WTC11 (cell line): ENCODE measurements around the gene MYL7. TPM values are rescaled to one million over a fixed set of nuclear protein-coding genes. Genes with fewer than 3 reads are reported as not detected.

Experiments
- ATAC-seq: fragments of 200-7000 bp; cut with Tn5 transposase; 2 replicates; pipeline ENCODE4 v1.10.0; 2021; ENCODE audit warnings: mild to moderate bottlenecking, moderate library complexity
- CTCF ChIA-PET: fragments of 300-600 bp; sonication (Branson Sonifier 250); formaldehyde crosslinking; loops from one replicate; lab custom pipeline; 2021; ENCODE audit warnings: antibody characterized with exemption; lab: Charles Lee
- POLR2A ChIA-PET: fragments of 350-600 bp; sonication (Branson Sonifier 250); formaldehyde crosslinking; loops from one replicate; lab custom pipeline; 2021; ENCODE audit warnings: antibody characterized with exemption; lab: Charles Lee
- DNase-seq: peaks from one replicate; pipeline ENCODE4 v3.0.0; 2021; ENCODE audit warnings: low spot score
- H3K27ac Mint-ChIP-seq: 2 replicates; pipeline ENCODE4 v1.8.0; 2021; ENCODE audit warnings: mixed read lengths
- H3K27me3 Mint-ChIP-seq: 2 replicates; pipeline ENCODE4 v1.8.0; 2021; ENCODE audit warnings: low read depth, mild to moderate bottlenecking, moderate library complexity, mixed read lengths
- H3K36me3 Mint-ChIP-seq: 2 replicates; pipeline ENCODE4 v1.8.0; 2021; ENCODE audit warnings: mixed read lengths
- H3K4me1 Mint-ChIP-seq: 2 replicates; pipeline ENCODE4 v1.8.0; 2022; ENCODE audit warnings: mixed read lengths
- H3K4me3 Mint-ChIP-seq: 2 replicates; pipeline ENCODE4 v1.8.0; 2021; ENCODE audit warnings: mild to moderate bottlenecking, moderate library complexity, mixed read lengths
- H3K9me3 Mint-ChIP-seq: 2 replicates; pipeline ENCODE4 v1.8.0; 2021; ENCODE audit warnings: mixed read lengths
- CREB1 ChIP-seq: sonication (generic); formaldehyde crosslinking; IDR thresholded peaks from 2 replicates; pipeline ENCODE4 v1.8.0; 2023; ENCODE audit warnings: mild to moderate bottlenecking, missing genetic modification reagents
- FOXK1 ChIP-seq: sonication (generic); formaldehyde crosslinking; IDR thresholded peaks from 2 replicates; pipeline ENCODE4 v1.8.0; 2022; ENCODE audit warnings: mild to moderate bottlenecking, moderate library complexity, missing genetic modification reagents
- FOXP1 ChIP-seq: sonication (generic); formaldehyde crosslinking; IDR thresholded peaks from 2 replicates; pipeline ENCODE4 v1.8.0; 2022; ENCODE audit warnings: missing genetic modification reagents, mild to moderate bottlenecking, moderate library complexity, borderline replicate concordance
- NFATC4 ChIP-seq: fragments of 250-450 bp; sonication (Bioruptor Pico); IDR thresholded peaks from 2 replicates; pipeline ENCODE4 v1.9.0; 2021; ENCODE audit warnings: mild to moderate bottlenecking
- NFE2L1 ChIP-seq: sonication (generic); formaldehyde crosslinking; IDR thresholded peaks from 2 replicates; pipeline ENCODE4 v1.8.1; 2023; ENCODE audit warnings: missing genetic modification reagents
- NFYB ChIP-seq: sonication (generic); formaldehyde crosslinking; conservative IDR thresholded peaks from 2 replicates; pipeline ENCODE4 v1.8.0; 2022; ENCODE audit warnings: low read depth, missing genetic modification reagents
- RORB ChIP-seq: fragments of 250-450 bp; sonication (Bioruptor Pico); IDR thresholded peaks from 2 replicates; pipeline ENCODE4 v1.9.0; 2021; ENCODE audit warnings: mild to moderate bottlenecking
- ZNF121 ChIP-seq: sonication (generic); formaldehyde crosslinking; IDR thresholded peaks from 2 replicates; pipeline ENCODE4 v1.8.0; 2023; ENCODE audit warnings: missing genetic modification reagents
- total RNA-seq: library from RNA; stranded (reverse); gene quantifications from 3 replicates; pipeline ENCODE4 v1.2.3, GENCODE V29; 2021
- TF ChIP-seq, protein P1 (sequence below): sonication (generic); formaldehyde crosslinking; IDR thresholded peaks from 2 replicates; pipeline ENCODE4 v1.8.1; 2023; ENCODE audit warnings: mild to moderate bottlenecking, missing genetic modification reagents
- TF ChIP-seq, protein P2 (sequence below): fragments of 250-450 bp; sonication (Bioruptor Pico); conservative IDR thresholded peaks from 2 replicates; pipeline ENCODE4 v1.9.0; 2021; ENCODE audit warnings: mild to moderate bottlenecking
- TF ChIP-seq, protein P3 (sequence below): sonication (generic); formaldehyde crosslinking; IDR thresholded peaks from 2 replicates; pipeline ENCODE4 v1.8.1; 2022; ENCODE audit warnings: mild to moderate bottlenecking, moderate library complexity, missing genetic modification reagents
- TF ChIP-seq, protein P4 (sequence below): fragments of 250-450 bp; sonication (Bioruptor Pico); IDR thresholded peaks from 2 replicates; pipeline ENCODE4 v1.9.0; 2021; ENCODE audit warnings: mild to moderate bottlenecking, borderline replicate concordance
- TF ChIP-seq, protein P5 (sequence below): sonication (generic); formaldehyde crosslinking; IDR thresholded peaks from 2 replicates; pipeline ENCODE4 v1.8.1; 2023; ENCODE audit warnings: mild to moderate bottlenecking, missing genetic modification reagents, borderline replicate concordance
- TF ChIP-seq, protein P6 (sequence below): sonication (generic); formaldehyde crosslinking; IDR thresholded peaks from 2 replicates; pipeline ENCODE4 v1.8.0; 2022; ENCODE audit warnings: mild to moderate bottlenecking, missing genetic modification reagents

MYL7 gene
- total RNA-seq, 1 experiment from 2014 or later: 0.90 TPM

DNA sequence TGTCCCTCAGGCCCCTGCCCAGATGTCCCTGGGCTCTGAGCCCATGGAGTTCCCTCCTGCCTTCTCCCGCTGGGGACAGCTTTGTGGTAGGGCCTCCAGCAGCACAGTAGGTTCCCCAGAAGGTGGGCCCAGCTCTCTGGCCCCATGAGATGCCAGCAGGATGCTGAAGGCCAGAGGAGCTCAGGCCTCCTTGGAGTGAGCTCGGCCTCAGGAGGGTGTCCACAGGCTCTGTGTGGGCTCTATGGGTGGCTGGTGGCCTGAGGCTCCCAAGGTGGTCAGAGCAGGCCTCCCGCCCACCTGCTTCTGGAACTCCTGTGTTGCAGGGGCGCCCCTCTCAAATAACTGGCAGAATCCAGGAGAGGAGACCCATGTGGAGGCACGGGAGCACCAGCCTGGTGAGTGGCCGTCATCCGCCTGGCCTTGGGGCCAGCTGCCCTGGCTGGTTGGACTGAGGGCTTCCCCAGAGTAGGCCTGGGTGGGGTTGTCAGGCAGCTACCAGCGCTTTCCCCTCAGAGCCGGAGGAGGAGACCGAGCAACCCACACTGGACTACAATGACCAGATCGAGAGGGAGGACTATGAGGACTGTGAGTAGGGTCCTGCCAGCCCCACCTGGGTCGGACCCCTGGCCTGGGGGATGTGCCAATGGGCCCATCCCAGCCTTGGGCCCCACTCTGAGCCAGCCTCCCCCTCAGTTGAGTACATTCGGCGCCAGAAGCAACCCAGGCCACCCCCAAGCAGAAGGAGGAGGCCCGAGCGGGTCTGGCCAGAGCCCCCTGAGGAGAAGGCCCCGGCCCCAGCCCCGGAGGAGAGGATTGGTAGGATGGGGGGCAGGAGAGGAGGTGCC lies 33.8 kb downstream of the MYL7 start:
- TF ChIP-seq, protein P1, sequence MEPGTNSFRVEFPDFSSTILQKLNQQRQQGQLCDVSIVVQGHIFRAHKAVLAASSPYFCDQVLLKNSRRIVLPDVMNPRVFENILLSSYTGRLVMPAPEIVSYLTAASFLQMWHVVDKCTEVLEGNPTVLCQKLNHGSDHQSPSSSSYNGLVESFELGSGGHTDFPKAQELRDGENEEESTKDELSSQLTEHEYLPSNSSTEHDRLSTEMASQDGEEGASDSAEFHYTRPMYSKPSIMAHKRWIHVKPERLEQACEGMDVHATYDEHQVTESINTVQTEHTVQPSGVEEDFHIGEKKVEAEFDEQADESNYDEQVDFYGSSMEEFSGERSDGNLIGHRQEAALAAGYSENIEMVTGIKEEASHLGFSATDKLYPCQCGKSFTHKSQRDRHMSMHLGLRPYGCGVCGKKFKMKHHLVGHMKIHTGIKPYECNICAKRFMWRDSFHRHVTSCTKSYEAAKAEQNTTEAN: no peak
- TF ChIP-seq CREB1 (CRISPR knock-in tag) (no peak), FOXP1 (no peak), ZNF121 (CRISPR knock-in tag) (no peak)
- TF ChIP-seq, protein P2, sequence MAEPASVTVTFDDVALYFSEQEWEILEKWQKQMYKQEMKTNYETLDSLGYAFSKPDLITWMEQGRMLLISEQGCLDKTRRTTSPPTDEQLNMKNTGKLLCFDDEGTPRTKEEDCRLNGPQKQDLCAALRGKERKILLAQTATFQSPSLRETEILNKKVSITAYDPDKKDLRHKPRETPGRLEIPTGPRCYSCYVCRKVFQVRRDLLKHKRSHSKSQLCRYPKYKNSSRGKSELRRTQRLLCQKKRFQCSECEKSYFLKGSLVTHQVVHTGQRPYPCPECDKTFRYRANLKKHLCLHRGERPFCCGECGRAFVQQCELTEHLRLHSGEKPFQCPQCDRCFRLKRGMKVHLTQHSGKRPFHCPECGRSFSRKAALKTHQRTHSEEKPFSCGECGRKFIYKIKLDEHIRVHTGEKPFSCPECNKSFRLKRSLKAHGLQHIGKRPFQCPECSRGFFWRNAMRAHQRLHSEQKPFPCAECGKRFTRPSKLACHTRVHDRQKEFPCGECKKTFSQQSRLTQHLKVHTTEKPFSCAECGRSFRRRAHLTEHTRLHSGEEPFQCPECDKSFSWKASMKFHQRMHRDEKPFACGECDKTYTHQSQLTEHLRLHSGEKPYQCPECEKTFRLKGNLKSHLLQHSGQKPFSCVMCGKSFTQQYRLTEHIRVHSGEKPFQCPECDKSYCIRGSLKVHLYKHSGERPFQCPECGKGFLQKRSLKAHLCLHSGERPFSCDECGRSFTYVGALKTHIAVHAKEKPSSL (CRISPR knock-in tag): no peak
- TF ChIP-seq, protein P3, sequence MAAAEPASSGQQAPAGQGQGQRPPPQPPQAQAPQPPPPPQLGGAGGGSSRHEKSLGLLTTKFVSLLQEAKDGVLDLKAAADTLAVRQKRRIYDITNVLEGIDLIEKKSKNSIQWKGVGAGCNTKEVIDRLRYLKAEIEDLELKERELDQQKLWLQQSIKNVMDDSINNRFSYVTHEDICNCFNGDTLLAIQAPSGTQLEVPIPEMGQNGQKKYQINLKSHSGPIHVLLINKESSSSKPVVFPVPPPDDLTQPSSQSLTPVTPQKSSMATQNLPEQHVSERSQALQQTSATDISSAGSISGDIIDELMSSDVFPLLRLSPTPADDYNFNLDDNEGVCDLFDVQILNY (CRISPR knock-in tag): no peak
- POLR2A ChIA-PET: no interaction called here
- CTCF ChIA-PET: no interaction called here
- Mint-ChIP-seq H3K27me3 (peaks cover 21% of the 10 kb centered on the region), H3K27ac (no peak overlapping the region), H3K4me1 (peaks cover 14% of the 10 kb centered on the region), H3K4me3 (no peak overlapping the region), H3K36me3 (peaks cover 2% of the 10 kb centered on the region; the same call in 1 of the 2 replicates), H3K9me3 (no peaks in the 10 kb centered on the region)
- ATAC-seq (no peak), DNase-seq (no peak)

DNA sequence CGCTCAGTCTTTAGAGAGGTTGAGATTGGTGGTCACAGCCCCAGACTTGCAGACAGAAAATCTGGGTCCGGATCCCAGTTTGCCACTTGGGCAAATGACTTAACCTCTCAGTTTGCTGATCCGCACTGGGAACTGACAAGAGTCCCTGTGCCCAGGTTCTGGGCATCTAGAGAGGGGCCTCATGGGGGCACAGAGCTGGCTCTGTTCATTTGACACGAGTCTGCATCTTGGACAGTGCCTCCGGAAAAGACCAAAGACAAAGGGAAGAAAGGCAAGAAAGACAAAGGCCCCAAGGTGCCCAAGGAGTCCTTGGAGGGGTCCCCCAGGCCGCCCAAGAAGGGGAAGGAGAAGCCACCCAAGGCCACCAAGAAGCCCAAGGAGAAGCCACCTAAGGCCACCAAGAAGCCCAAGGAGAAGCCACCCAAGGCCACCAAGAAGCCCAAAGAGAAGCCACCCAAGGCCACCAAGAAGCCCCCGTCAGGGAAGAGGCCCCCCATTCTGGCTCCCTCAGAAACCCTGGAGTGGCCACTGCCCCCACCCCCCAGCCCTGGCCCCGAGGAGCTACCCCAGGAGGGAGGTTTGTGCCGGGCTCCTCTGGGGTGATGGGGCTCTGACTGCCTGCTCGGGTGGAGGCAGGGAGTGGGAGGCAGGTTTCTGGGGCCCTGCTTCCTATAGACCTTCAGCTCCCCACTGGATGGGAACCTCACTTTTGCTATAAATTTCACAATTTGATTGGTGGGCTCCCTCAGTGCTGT lies 34.6 kb downstream of the MYL7 start:
- Mint-ChIP-seq H3K4me1 (peaks cover 12% of the 10 kb centered on the region), H3K36me3 (peaks cover 2% of the 10 kb centered on the region; the same call in 1 of the 2 replicates), H3K4me3 (no peak overlapping the region), H3K9me3 (no peaks in the 10 kb centered on the region), H3K27ac (no peak overlapping the region)
- ATAC-seq (no peak), DNase-seq (no peak)
- POLR2A ChIA-PET: no interaction called here
- TF ChIP-seq RORB (CRISPR knock-in tag): no peak
- TF ChIP-seq FOXK1 (CRISPR knock-in tag): no peak
- TF ChIP-seq, protein P4, sequence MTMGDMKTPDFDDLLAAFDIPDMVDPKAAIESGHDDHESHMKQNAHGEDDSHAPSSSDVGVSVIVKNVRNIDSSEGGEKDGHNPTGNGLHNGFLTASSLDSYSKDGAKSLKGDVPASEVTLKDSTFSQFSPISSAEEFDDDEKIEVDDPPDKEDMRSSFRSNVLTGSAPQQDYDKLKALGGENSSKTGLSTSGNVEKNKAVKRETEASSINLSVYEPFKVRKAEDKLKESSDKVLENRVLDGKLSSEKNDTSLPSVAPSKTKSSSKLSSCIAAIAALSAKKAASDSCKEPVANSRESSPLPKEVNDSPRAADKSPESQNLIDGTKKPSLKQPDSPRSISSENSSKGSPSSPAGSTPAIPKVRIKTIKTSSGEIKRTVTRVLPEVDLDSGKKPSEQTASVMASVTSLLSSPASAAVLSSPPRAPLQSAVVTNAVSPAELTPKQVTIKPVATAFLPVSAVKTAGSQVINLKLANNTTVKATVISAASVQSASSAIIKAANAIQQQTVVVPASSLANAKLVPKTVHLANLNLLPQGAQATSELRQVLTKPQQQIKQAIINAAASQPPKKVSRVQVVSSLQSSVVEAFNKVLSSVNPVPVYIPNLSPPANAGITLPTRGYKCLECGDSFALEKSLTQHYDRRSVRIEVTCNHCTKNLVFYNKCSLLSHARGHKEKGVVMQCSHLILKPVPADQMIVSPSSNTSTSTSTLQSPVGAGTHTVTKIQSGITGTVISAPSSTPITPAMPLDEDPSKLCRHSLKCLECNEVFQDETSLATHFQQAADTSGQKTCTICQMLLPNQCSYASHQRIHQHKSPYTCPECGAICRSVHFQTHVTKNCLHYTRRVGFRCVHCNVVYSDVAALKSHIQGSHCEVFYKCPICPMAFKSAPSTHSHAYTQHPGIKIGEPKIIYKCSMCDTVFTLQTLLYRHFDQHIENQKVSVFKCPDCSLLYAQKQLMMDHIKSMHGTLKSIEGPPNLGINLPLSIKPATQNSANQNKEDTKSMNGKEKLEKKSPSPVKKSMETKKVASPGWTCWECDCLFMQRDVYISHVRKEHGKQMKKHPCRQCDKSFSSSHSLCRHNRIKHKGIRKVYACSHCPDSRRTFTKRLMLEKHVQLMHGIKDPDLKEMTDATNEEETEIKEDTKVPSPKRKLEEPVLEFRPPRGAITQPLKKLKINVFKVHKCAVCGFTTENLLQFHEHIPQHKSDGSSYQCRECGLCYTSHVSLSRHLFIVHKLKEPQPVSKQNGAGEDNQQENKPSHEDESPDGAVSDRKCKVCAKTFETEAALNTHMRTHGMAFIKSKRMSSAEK (CRISPR knock-in tag): no peak
- TF ChIP-seq, protein P5, sequence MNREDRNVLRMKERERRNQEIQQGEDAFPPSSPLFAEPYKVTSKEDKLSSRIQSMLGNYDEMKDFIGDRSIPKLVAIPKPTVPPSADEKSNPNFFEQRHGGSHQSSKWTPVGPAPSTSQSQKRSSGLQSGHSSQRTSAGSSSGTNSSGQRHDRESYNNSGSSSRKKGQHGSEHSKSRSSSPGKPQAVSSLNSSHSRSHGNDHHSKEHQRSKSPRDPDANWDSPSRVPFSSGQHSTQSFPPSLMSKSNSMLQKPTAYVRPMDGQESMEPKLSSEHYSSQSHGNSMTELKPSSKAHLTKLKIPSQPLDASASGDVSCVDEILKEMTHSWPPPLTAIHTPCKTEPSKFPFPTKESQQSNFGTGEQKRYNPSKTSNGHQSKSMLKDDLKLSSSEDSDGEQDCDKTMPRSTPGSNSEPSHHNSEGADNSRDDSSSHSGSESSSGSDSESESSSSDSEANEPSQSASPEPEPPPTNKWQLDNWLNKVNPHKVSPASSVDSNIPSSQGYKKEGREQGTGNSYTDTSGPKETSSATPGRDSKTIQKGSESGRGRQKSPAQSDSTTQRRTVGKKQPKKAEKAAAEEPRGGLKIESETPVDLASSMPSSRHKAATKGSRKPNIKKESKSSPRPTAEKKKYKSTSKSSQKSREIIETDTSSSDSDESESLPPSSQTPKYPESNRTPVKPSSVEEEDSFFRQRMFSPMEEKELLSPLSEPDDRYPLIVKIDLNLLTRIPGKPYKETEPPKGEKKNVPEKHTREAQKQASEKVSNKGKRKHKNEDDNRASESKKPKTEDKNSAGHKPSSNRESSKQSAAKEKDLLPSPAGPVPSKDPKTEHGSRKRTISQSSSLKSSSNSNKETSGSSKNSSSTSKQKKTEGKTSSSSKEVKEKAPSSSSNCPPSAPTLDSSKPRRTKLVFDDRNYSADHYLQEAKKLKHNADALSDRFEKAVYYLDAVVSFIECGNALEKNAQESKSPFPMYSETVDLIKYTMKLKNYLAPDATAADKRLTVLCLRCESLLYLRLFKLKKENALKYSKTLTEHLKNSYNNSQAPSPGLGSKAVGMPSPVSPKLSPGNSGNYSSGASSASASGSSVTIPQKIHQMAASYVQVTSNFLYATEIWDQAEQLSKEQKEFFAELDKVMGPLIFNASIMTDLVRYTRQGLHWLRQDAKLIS (CRISPR knock-in tag): no peak
- no peak for TF ChIP-seq NFE2L1 (CRISPR knock-in tag)
- TF ChIP-seq, protein P6, sequence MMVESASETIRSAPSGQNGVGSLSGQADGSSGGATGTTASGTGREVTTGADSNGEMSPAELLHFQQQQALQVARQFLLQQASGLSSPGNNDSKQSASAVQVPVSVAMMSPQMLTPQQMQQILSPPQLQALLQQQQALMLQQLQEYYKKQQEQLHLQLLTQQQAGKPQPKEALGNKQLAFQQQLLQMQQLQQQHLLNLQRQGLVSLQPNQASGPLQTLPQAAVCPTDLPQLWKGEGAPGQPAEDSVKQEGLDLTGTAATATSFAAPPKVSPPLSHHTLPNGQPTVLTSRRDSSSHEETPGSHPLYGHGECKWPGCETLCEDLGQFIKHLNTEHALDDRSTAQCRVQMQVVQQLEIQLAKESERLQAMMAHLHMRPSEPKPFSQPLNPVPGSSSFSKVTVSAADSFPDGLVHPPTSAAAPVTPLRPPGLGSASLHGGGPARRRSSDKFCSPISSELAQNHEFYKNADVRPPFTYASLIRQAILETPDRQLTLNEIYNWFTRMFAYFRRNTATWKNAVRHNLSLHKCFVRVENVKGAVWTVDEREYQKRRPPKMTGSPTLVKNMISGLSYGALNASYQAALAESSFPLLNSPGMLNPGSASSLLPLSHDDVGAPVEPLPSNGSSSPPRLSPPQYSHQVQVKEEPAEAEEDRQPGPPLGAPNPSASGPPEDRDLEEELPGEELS (CRISPR knock-in tag): no peak
- no peak for TF ChIP-seq NFATC4 (CRISPR knock-in tag)
- TF ChIP-seq NFYB (CRISPR knock-in tag): no peak
- TF ChIP-seq, all 79 proteins: peak for 0
- CTCF ChIA-PET: interaction anchor here (2.2 kb wide), 1 partner anchor 90 kb away, joined by 13 read pairs; no protein-coding TSS in a partner anchor
- H3K27me3 Mint-ChIP-seq: peaks cover 24% of the 10 kb centered on the region
